ENCODE results near the gene TBC1D19.
"Not testable (repeated sequence)": the region's sequence is repeated elsewhere in the genome, so short reads cannot be mapped to it uniquely, and the experiment has no call there.

TBC1D19 gene

GRCh38 chr4:26692014-26692726 is 108.3 kb downstream of the TBC1D19 start:
- no peak overlapping the region for H3K4me3 ChIP-seq (ENCODE audit: control insufficient read depth, low read depth, low read length)
- no peak for TF ChIP-seq CTCF (conservative IDR thresholded peaks at IDR 0.05; ENCODE audit: control insufficient read depth, insufficient read depth, low read depth, low read length)
- DNase-seq (ENCODE audit: low read depth): no peak

DNA sequence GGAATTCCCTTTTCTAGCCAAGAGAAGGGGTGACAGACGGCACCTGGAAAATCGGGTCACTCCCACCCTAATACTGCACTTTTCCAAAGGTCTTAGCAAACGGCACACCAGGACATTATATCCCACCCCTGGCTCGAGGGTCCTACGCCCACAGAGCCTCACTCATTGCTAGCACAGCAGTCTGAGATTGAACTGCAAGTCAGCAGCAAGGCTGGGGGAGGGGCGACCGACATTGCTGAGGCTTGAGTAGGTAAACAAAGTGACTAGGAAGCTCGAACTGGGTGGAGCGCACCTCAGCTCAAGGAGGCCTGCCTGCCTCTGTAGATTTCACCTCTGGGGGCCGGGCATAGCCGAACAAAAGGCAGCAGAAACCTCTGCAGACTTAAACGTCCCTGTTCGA is 110.2 kb downstream of the TBC1D19 start:
- not testable (repeated sequence) for DNase-seq (ENCODE audit: low read depth); H3K4me3 ChIP-seq (ENCODE audit: control insufficient read depth, low read depth, low read length)

DNA sequence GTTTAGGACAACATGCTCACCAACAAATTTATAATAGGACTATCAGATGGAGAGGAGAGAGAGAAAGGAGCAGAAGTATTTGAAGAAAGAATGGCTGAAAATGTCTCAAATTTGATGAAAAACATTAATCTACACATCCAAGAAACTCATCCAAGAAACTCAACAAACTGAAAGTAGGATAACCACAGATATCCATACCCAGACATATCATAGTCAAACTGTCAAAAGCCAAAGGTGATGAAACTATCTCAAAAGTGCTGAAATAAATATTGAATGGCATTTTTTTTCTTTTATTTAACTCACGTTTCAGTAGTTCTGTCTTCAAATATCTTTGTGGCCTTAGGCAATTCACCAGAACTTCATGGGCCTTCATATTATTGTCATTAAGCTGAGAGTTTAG is 116.2 kb downstream of the TBC1D19 start:
- H3K4me3 ChIP-seq (ENCODE audit: control insufficient read depth, low read depth, low read length): no peak overlapping the region
- TF ChIP-seq CTCF (conservative IDR thresholded peaks at IDR 0.05; ENCODE audit: control insufficient read depth, insufficient read depth, low read depth, low read length): no peak
- DNase-seq (ENCODE audit: low read depth): no peak

- TF ChIP-seq CTCF (conservative IDR thresholded peaks at IDR 0.05; ENCODE audit: control insufficient read depth, insufficient read depth, low read depth, low read length): no peak
- H3K4me3 ChIP-seq (ENCODE audit: control insufficient read depth, low read depth, low read length): no peak overlapping the region
- DNase-seq (ENCODE audit: low read depth): no peak
Measured at GRCh38 chr4:26701095-26701494, 117.2 kb downstream of the TBC1D19 start.

- peak; percentile 56 for DNase-seq (ENCODE audit: low read depth)
- TF ChIP-seq CTCF (conservative IDR thresholded peaks at IDR 0.05; ENCODE audit: control insufficient read depth, insufficient read depth, low read depth, low read length): no peak
- H3K4me3 ChIP-seq (ENCODE audit: control insufficient read depth, low read depth, low read length): no peak overlapping the region
Measured at GRCh38 chr4:26701786-26702227, 117.9 kb downstream of the TBC1D19 start.

DNA sequence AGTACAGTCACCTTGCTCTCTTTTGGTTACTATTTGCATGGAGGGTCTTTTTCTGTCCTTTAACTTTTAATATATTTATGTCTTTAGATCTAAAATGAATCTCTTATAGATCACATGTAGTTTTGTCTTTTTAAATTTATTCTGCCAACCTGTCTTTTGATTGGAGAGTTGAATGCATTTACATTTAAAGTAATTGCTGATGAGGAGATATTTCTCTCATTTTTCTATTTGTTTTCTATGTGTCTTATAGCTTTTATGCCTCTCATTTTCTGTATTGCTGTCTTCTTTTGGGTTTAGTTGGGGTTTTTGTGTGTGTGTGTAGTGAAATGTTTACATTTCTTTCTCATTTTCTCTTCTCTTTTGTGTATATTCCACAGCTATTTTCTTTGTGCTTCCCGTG is 123.5 kb downstream of the TBC1D19 start:
- H3K4me3 ChIP-seq (ENCODE audit: control insufficient read depth, low read depth, low read length): no peak overlapping the region
- no peak for TF ChIP-seq CTCF (conservative IDR thresholded peaks at IDR 0.05; ENCODE audit: control insufficient read depth, insufficient read depth, low read depth, low read length)
- DNase-seq (ENCODE audit: low read depth): no peak

GRCh38 chr4:26709246-26709645 is 125.4 kb downstream of the TBC1D19 start:
- H3K4me3 ChIP-seq (ENCODE audit: control insufficient read depth, low read depth, low read length): no peak overlapping the region
- no peak for TF ChIP-seq CTCF (conservative IDR thresholded peaks at IDR 0.05; ENCODE audit: control insufficient read depth, insufficient read depth, low read depth, low read length)
- DNase-seq (ENCODE audit: low read depth): no peak

All from fibroblast of mammary gland (primary cell).